GM19351 (cell line): Measurements from ENCODE around the gene UNC119.

Experiments used
- ATAC-seq: cut with Tn5 transposase; IDR thresholded peaks from one replicate; pipeline ENCODE4 v1.9.1; 2021; ENCODE audit warnings: mild to moderate bottlenecking, moderate library complexity; ENCODE audit not compliant: unreplicated experiment

Gene UNC119

DNA sequence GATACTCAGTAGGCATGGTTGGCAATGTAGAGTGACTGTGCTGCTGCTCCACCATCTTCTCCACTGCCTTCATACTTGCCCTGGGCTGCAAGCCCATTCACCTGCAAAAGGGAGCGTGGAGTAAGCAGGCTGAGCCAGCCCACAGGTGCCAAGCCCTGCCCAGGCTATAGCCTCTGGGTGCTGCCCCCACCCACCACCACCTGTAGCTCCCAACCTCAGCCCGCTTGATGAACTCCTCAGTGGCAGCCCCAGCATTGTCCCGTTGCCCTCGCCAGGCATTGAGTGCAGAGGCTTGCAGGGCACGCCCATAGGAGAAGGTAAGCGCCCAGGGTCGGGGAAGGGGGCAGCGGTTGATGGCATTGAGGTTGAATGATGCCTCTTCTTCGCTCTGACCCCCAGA, 21.1 kb upstream of the UNC119 start:
- no peak for ATAC-seq

DNA sequence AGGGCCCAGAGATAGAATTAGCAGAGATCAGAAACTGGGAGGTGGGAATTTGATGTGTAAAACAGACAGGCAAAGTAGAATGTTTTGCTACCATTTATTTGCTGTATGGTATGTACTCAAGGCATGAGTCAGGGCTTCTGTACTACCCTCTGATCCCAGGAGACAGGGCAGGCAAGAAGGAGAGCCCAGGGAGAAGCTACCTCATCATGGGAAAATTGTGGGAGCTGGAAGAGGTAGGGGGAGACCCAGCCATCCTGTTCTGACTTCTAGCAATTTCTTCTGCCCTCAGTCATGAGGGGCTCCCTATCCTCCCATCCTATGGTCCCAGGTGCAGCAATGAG, 20.6 kb upstream of the UNC119 start:
- no peak for ATAC-seq

DNA sequence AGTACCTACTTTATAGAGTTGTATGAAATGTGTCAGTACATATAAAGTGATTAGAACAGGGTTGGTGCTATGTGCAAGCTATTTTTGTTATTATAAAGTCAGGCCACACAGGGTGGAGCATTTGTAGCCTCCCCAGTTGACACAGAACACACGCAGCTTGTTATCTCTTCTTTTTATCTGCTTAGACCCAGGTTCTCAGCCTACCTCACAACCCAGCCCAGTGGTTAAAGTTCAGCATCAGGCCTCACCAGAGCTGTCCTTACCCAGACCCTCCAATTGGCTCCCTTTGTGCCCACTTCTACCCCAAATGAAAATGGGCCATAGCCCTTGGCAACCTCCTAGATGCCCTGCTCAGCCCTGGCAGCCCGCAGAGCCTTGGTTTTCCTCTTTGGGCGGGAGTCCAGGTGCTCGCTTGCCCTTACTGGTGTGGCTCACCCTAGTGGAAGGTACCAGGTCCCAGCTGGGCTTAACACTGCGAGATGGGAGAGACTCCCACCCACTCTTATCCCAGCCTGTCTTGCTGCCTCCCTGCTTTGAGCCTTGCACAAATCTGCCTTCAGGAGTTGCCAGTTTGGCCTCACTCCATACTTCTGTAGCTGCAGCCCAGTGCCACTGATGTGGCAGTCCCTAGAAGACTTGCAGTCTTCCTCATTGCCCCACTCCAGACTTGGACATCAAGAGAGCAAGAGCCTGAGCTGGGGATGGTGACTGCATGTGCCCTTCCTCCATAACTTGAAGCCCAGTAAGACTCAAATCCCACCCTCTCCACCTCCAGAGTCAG, 20.0 kb upstream of the UNC119 start:
- no peak for ATAC-seq

DNA sequence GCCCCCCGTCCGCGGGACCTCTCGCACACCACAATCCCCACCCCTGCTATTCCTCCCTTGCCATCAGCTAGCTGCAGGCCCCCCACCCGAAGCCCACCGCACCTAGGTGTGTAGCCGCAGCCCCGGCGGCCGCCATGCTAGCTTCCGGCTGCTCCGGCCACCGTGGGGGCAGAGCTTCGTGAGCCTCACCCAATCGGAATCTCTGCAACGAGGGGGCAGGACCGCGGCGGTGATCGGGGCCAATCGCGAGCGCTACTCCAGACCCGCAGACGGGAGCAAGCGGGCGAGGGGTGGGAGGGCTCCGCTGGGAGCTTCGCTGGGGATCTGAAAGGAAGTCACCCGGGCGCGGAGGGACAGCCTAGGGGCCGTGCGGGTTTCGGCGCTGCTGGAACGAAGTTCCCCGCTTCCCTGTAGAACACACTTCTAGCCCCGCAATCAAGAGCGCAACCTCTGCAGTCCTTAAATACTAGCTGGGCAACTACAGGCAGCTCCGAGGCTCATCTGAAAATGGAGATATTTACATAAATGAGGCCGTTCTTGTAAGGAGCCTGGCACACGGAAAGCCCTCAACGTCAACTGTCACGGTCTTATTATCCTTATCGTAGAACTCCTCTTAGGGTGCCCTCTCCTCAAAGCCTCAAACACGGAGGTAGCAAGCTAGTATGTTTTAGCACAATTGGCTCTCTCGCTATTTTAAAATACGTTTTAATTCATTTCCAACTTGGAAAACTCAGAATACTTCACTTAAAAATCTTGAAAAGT, 19.1 kb upstream of the UNC119 start, which contains the start of gene PIGS:
Gene PIGS (minus strand): TSS at position 164 of the 762 bp plus-strand sequence. CDS start 28 bp downstream, at position 136.
- peak; percentile 86 for ATAC-seq

DNA sequence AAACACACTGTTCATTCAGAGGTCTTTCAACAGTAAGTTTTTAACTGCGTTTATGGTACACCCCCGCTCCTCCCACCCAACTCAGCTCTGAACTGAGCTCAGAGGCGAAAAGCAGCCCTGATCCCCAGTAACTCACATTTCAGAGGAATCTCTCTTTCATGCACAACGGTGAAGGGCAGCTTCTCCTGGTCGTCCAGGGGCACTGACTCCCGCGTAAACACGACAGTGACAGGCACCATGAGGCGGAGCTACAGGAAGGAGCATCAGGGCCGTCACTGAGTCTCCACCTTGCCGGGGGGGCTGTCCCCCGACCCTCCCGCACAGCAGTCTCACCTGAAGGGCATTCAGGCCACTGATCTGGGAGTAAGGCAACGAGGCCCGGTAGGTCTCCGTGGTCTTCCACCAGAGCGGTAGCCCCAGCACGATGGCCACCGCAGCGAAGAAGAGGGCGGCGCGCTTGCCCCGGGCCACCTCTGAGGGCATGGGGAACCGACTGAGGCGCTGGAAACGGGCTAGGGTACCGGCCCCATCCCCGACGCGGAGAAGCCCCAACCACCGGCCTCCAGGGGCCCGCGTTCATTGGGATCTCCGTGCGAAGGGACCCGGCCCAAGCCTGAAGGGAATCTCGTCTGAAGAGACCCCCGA, 18.4 kb upstream of the UNC119 start:
- ATAC-seq: peak; percentile 19

DNA sequence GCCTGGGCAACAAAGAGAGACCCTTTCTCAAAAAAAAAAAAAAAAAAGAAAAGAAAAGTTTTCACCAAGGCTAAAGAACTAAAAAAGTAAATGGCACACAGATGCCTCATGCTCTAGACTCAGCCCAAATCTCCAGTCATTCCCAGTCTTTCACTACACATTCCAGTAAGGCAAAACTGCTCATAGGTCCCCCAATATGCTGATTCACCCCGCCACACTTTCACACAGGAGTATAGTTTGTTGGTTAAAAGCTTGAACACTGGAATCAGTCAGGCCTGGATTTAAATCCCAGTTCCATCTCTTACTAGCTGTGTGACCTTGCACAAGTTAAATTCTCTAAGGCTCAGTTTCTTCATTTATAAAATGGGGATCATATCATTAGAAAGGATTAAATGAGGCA, 17.0 kb upstream of the UNC119 start:
- ATAC-seq: no peak

DNA sequence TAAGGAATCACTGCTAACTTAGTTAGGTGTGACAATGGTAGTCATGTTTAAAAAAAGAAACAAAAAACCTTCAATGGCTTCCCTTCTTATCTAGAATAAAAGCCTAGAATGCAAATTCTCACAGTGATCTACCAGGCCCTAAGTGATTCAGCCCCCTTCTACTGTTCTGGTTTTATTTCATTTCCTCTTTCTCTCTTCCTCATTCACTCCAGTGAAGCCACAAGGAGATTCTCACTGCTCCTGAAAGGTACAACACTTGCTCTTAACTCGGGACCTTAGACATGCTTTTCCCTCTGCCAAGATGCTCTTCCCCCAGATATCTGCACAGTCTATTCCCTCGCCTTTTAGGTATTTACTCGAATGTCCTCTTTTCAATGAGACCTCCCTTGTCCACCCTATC, 15.2 kb upstream of the UNC119 start:
- ATAC-seq: no peak

DNA sequence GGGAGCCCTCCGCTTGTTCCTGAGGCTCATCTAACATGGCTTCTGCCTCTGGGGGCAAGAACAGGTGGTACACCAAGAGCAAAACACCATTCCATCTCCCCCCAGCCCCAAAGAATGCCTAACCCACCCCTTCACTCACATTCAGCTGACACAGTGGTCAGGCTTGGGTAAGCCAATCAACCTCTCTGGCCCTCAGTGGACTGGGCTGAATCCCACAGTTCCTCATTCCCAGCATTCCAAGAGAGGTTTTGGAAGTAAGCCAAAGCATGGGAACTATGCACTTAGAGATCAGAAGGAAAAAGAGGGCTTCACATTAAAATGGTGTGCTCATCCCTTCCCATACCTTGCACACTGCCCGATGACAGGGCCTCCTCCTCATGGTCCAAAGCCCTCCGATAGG, 11.1 kb upstream of the UNC119 start:
- no peak for ATAC-seq

DNA sequence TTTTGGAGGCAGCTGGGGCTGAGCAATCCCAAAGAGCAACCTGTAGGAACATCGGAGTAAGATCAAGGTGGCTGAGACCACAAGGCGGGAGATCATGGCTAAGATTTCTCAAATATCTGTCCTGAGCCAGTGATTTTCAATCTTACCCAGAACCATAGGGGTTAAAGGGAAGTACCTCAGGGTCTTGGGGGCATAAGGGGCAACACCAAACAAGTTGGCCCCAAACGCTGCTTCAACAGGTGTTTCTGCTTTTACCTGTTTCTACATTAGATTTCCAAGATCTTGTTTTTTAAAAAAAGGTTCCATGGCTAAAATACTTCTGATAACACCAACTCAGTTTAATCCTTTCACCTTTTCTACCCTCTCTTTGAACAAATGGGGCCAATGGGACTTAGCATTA, 2.6 kb upstream of the UNC119 start:
- no peak for ATAC-seq

DNA sequence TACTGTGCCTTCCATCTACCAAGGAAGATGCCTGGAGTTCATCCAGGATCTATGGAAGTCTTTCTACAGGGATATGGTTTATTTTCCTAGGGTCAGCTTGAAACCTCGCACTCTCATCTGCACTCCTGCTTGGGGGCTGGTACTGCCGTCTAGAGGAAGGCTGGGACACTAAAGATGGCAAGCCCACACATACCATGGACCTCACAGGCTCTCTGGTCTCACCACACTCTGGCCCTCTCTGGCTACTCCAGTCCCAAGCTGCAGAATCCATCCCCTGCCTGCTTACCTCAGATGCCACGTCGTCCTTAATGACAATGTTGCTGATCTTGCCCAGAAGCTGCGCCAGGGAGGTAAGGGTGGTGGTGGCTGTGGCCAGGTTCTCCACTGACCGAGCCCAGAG, 2.1 kb upstream of the UNC119 start:
- ATAC-seq: no peak

DNA sequence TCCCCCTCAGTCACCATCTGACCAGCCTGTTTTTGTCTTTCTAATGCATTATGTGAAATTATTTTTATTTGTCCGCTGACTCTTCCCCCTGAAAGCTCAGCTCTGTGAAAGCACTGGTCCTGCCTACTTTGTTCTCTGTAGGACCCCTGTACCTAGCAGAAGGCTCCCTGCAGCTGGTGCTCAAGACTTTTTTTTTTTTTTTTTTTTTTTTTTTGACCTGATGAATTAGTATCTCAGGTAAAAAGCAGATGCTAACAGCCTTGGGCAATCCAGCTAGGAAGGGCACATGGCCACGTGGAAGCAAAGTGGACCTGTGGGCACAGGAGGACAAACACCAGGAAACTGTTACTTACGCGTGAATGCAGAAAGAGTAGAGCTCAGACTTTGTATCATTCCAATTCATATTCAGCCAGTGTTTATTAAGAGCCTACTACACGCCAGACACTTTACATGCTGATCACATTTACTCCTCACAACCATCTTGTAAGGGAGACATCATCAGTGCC, 629 bp upstream of the UNC119 start:
- no peak for ATAC-seq

DNA sequence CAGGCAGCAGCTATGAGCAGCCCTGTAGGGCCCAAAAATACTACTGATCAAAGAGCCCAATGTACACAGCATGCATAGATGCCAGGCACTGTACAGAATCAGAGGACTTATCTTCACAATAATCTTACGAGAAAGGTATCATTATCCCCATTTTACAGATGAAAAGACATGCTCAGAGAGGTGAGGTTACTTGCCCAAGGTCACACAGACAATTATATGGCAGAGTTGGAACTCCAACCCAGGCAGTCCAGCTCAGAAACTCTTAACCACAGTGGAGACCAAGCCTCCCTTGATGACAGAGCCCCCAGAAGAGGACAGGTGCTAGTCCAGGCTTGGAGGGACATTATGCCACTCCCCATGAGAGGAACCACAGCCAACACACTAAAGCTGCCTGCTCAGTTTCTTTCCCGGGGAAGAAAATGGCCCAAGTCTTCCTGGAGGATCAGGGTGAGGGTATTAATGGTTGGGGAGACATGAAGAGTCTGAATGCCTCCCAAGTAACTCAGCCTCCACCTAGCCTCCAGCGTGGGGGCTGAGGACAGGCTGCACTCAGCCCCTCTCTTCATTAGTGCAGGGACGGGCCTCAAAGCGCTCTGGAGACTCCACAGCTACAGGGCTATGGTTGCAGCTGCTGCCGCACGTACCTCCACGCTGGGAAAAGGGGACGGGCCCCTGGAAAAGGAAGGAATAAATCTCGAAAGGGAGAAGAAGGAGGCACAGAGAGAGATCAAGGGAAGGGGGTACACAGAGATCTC, 826 bp downstream of the UNC119 start:
- no peak for ATAC-seq

DNA sequence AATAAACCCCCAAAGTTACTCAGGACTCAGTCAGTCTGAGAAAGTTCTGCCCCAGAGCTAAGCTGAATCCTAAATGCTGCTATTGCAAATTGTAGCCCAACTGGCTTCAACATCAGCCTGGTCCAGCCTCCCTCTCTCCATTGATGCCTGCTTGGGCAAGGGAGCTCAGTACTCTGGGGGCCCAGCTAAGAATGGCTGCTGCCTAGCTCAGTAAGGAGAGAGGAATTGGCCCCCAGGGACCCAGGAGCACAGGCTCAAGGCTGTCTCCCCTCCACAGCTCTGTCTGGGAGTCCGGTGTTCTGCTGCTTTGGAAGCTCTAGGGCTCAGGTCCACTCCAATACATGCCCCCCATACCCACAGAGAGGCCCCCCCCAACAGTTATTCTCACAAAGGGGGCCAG, 1.6 kb downstream of the UNC119 start:
- ATAC-seq: no peak

DNA sequence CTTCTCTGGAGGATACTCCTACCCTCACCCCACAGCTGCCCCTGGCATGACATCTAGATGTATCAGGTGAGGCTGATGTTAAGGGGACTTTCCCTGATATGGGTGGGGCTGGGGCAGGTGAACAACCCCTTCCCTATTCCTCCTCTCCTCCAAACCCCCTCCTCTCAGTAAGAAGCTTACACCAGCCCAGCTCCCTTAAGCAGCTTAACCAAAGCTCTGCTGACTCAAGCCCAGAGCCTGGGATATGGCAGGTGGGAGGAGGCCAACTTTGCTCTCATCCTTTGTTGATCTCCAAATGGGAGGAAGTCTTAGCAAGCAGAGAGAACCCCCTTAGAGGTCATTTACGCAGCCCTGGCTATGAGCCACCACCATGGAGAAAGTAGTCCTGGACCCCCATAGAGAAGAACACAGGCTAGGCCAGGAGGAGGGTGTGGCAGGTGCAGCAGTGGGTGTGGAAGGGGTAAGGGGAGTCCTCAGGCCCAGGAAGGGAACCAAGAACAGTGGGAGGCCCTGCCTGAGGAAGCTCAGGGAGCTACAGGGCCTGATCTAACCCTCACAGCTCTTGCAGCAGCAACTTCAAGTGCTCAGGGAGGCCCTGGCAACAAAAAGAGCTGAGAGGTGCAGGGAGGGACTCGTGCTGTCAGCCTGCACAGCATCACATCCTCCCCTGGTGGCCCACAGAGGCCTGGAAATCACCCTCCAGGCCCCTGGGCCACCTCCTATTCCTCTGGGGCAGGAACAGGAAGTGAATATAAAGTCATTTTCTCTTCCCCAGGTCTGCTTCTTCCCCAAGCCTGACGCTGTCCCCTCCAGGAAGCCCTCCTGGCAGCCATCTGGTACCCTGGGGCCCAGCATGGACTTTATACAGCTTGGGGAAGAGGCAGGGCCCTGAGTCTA, 2.9 kb downstream of the UNC119 start:
- ATAC-seq: peak; percentile 30

DNA sequence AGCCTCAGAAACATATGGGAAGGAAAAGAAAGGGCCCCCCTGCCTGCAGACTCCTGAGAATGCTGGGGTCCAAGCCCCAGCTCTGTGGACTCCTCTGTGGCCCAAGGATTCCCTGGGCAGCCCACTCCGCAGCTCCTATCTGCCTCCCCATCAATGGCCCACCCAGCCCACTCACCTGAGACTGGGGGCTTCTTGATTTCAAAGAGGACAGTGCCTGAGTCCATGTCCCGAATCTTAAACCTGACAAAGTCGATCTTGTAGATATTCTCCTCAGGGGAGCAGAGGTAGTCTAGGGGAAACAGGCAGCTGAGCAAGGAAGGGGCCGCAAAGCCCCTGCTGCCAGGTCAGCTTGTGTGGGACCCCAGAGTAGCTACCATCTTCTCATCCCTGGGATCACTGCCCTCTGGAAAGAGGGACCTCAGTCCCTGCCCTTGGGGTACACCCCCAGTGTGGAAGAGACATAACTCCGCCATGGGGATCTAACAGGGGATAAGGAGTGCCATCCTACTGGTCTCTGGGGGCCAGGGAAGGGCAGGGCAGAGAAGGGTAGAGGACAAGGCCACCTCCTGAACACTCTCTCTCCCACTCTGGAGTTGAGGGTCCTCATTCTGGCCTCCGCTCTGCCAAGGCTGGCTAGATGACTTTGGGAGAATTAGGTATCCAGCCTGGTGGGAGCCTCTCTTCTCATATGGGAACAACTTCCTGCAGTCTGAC, 3.9 kb downstream of the UNC119 start:
- no peak for ATAC-seq

DNA sequence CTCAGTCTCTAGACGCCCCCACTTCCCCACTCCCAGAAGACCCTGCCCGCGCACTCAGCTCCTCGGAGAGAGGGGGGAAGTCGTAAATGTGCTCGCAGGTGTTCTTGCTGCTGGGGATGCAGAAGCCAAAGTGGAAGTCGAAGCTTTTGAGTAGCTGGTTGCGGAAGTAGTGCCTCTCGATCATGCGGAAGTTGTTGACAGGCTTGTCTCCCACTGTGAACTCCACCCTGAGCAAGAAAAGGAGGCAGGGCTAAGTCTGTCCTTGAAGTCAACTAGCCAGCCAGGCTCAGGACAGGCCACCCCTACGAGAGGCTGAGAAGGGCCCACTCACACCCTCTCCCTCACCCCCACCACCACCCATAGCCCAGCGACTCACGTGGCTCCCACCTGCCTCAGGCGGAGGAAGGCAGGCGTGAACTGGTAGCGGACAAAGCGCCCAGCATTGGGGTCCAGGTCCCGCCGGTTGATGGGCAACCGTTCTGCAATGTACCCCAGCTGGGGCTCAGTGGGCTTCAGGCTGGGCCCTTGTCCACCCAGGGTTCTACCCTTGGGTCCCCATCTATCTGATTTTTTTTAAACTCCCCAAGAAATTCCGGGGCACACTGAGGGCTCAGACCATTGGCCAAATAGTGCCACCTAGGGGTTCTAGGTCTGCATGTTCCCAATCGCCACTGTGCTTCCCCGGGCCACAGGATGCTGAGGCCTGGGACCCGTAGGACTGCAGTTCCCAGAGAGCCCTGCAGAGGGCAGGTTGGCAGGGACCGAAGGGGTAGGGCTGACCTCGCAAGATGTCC, 4.6 kb downstream of the UNC119 start:
- peak; percentile 56 for ATAC-seq

DNA sequence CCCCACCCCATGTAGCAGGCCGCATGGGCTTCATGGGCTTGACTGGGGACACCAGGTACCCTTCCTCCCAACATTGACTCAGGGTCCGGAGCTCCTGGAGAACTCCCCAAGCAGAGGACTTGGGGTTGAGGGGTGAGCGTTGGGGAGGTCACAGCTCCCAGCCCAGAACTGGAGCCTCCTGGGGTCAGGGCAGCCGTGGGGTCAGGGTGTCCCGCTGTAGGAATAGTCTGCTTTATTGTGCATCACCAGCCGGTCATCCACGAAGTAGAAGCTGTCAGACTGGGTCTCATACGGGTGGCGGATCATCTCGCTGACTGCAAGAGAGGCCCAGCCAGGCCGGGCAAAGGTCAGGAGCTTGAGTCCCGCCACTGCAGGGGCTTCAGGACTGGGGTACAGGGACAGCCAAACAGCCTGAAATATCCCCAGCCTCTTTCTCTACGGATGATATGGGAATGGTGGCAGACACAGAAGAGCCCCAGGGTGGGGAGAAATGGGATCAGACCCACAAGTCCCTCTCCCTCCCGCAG, 5.3 kb downstream of the UNC119 start:
- ATAC-seq: no peak

DNA sequence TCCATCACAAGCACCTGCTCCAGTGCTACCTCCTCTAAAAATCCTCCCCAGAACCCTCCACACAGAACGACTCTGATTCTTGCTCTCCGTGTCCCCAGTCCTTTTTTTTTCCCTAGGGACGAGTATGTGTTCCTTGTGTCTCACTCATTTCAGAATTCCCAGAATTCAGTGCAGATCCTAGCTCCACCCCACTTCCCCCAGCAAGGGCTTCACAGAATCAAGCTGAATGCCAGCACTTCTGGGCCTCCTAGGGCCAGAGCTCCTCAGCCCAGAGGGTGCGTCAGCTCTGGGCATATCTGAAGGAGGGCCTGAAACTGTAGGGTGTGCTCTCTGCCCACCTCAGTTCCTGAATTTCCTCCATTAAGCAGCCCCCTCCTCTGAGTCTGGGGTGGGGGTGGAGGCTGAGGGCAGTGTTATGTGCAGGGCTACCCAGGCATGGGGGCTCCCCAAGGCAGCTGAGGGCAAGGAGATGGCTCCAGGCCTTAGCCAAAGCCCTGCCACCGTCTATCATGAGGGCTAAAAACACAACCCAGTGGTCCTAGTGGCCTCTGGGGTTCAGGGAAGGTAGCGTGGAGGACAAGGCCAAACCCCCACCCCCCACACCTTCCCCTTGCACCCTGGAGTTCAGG, 6.5 kb downstream of the UNC119 start:
- no peak for ATAC-seq
